Glutamatergic neuron (in vitro differentiated cells): ENCODE results near the gene ZSCAN18. TPM values are rescaled to one million over a fixed set of nuclear protein-coding genes. Genes with fewer than 3 reads are reported as not detected.

Experiments used
- DNase-seq: peaks from one replicate; pipeline ENCODE4 v3.0.0; 2022
- H3K27ac Mint-ChIP-seq: one replicate; pipeline ENCODE4 v1.8.0; 2020; ENCODE audit warnings: mild to moderate bottlenecking, mixed read lengths, inconsistent platforms; ENCODE audit not compliant: unreplicated experiment
- H3K27me3 Mint-ChIP-seq: one replicate; pipeline ENCODE4 v1.8.0; 2020; ENCODE audit warnings: mild to moderate bottlenecking, moderate library complexity, mixed read lengths, inconsistent platforms; ENCODE audit not compliant: unreplicated experiment
- H3K36me3 Mint-ChIP-seq: one replicate; pipeline ENCODE4 v1.8.0; 2020; ENCODE audit warnings: mild to moderate bottlenecking, mixed read lengths, inconsistent platforms; ENCODE audit not compliant: unreplicated experiment
- H3K4me1 Mint-ChIP-seq: one replicate; pipeline ENCODE4 v1.8.0; 2020; ENCODE audit warnings: mild to moderate bottlenecking, low read depth, mixed read lengths, inconsistent platforms; ENCODE audit not compliant: unreplicated experiment
- H3K4me3 Mint-ChIP-seq: one replicate; pipeline ENCODE4 v1.8.0; 2020; ENCODE audit warnings: mild to moderate bottlenecking, mixed read lengths, inconsistent platforms; ENCODE audit not compliant: unreplicated experiment
- H3K9me3 Mint-ChIP-seq: one replicate; pipeline ENCODE4 v1.8.0; 2020; ENCODE audit warnings: mild to moderate bottlenecking, moderate library complexity, mixed read lengths, inconsistent platforms; ENCODE audit not compliant: unreplicated experiment
- CTCF ChIP-seq: fragments of 200-600 bp; sonication (generic); IDR thresholded peaks from one replicate; pipeline ENCODE4 v1.5.0; 2021; ENCODE audit not compliant: partially characterized antibody, unreplicated experiment
- total RNA-seq: library from RNA; stranded (reverse); fragmentation: NEBNext Ultra II Directional; extraction: Animal tissue kit (Norgen Biotek cat#: 25700); gene quantifications from one replicate; pipeline ENCODE4 v1.2.1, GENCODE V29; 2021; ENCODE audit not compliant: unreplicated experiment

ZSCAN18 gene
- total RNA-seq, 1 donor from 2014 or later: 66.7 TPM

- Mint-ChIP-seq H3K36me3 (peaks cover 14% of the 10 kb centered on the region), H3K27me3 (peaks cover 7% of the 10 kb centered on the region), H3K4me3 (no peak overlapping the region), H3K27ac (no peak overlapping the region), H3K4me1 (no peaks in the 10 kb centered on the region), H3K9me3 (peaks cover 18% of the 10 kb centered on the region)
- no peak for DNase-seq
- no peak for TF ChIP-seq CTCF
These were observed 11.0 kb downstream of the ZSCAN18 start for GRCh38 chr19:58086825-58087710.

GRCh38 chr19:58085348-58085875 lies 12.6 kb downstream of the ZSCAN18 start:
- H3K4me3 Mint-ChIP-seq: no peak overlapping the region
- DNase-seq: no peak
- H3K4me1 Mint-ChIP-seq: no peaks in the 10 kb centered on the region
- H3K9me3 Mint-ChIP-seq: peaks cover 18% of the 10 kb centered on the region
- no peak overlapping the region for H3K27ac Mint-ChIP-seq
- TF ChIP-seq CTCF: no peak
- H3K36me3 Mint-ChIP-seq: peaks cover 20% of the 10 kb centered on the region
- H3K27me3 Mint-ChIP-seq: peaks cover 10% of the 10 kb centered on the region

- no peak overlapping the region for H3K4me3 Mint-ChIP-seq
- peaks cover 10% of the 10 kb centered on the region for H3K27me3 Mint-ChIP-seq
- peaks cover 18% of the 10 kb centered on the region for H3K9me3 Mint-ChIP-seq
- H3K36me3 Mint-ChIP-seq: peaks cover 24% of the 10 kb centered on the region
- TF ChIP-seq CTCF: no peak
- H3K4me1 Mint-ChIP-seq: no peaks in the 10 kb centered on the region
- no peak overlapping the region for H3K27ac Mint-ChIP-seq
- no peak for DNase-seq
These were observed 13.3 kb downstream of the ZSCAN18 start for GRCh38 chr19:58084596-58085347.

GRCh38 chr19:58083021-58083420 lies 15.0 kb downstream of the ZSCAN18 start:
- H3K27me3 Mint-ChIP-seq: peaks cover 9% of the 10 kb centered on the region
- no peak for TF ChIP-seq CTCF
- H3K36me3 Mint-ChIP-seq: peaks cover 24% of the 10 kb centered on the region

More at GRCh38 chr19:58083021-58083420, 15.0 kb downstream of the ZSCAN18 start:
- DNase-seq: no peak
- H3K9me3 Mint-ChIP-seq: peaks cover 18% of the 10 kb centered on the region
- H3K4me1 Mint-ChIP-seq: no peaks in the 10 kb centered on the region
- H3K27ac Mint-ChIP-seq: no peak overlapping the region
- H3K4me3 Mint-ChIP-seq: no peak overlapping the region
